HL-60/S4 treated with phorbol 12-myristate 13-acetate at 8.2 ng/mL for 4 days and 3 days (cell line): ENCODE data around the gene FDPS.
"Not testable (repeated sequence)": the region's sequence is repeated elsewhere in the genome, so short reads cannot be mapped to it uniquely, and the experiment has no call there.

Source experiments
- in situ Hi-C: fragments of 300-500 bp; cut with MboI; formaldehyde crosslinking; loops from 2 replicates; pipeline ENCODE4 v1.15.0; 2022; ENCODE audit warnings: low sequenced_read_pairs

FDPS gene

DNA sequence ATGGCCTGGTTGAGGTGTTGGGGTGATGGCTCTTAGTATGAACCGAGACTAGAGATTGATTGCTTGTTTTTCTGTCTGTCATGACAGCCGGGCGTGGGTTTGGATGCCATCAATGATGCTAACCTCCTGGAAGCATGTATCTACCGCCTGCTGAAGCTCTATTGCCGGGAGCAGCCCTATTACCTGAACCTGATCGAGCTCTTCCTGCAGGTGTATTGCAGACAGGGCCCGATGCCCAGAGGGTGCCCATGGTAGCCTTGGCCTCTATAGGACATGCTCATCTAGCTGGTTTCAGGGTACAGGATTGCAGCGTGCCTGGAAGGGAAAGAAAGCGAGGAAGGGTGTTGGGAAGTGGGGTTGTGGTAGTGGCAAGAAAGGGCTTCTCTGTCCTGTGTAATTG, 9.4 kb downstream of the FDPS start:
- in situ Hi-C loops, result no loop called here

DNA sequence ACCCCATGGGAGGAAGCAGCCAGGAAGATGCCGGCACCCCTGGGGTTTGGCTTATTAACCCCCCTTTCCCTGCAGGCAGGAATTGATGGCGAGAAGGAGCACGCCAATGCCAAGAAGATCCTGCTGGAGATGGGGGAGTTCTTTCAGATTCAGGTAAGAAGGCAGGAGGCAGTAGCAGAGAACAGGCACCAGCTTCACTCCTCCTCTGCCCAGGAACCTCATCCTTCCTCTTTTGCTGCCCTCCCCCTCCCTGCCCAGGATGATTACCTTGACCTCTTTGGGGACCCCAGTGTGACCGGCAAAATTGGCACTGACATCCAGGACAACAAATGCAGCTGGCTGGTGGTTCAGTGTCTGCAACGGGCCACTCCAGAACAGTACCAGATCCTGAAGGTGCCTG, 10.9 kb downstream of the FDPS start:
- in situ Hi-C loops, result no loop called here

DNA sequence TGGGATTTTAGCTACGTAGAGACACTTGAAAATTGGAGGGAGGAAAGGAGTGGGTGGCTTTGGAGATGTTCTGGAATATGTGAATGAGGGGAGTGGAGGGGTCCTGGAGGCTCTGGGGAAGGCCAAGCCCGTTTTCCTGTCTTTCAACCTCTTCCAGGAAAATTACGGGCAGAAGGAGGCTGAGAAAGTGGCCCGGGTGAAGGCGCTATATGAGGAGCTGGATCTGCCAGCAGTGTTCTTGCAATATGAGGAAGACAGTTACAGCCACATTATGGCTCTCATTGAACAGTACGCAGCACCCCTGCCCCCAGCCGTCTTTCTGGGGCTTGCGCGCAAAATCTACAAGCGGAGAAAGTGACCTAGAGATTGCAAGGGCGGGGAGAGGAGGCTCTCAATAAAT, 11.6 kb downstream of the FDPS start:
- in situ Hi-C loops, result no loop called here

DNA sequence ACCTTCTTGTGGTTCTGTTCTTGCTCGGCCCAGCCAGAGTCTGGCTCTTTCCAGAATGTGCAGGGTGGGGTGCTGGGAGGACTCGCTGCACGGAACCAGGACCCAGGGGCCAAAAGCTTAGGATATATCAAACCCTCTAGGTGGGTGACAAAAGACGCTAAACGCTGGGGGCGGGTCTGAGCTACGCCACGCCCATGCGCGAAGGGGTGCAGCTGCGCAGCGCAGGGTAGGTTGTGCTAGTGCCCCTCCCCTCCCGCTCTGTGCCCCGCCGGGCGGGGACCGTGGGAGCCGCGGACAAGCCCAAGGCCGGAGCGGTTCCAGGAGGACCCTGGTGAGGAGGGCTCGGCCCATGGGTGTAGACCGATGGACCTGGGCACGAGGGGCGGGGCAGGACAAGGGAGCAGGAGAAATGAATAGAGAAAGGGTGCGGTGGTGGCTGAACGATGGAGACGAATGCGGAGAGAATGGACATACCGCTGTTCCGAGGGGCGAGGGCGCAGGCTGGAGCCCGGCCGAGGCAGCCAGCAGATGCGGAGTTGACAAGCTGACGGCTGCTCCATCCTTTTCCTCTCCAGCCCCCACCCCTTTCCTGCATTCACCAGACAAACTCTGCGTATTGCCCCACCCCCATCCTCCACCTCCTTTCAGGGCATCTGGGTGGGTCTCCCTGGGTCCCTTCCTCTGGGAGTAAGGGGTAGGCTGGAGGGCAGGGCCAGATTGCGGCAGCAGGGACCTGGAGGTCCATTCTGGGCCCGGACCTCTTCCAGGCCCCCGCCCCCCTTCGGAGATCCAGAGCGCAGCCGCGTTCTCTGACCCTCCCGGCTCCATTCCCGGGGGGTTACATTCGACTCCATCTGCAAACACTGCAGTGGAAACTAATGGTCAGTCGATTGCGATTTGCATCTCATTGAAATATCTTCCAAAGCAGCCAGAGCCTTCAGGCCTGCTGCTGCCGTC, 12.3 kb downstream of the FDPS start, which contains the start of gene RUSC1:
Gene RUSC1 (plus strand): TSS at position 234 of the 957 bp plus-strand sequence. CDS start 880 bp downstream, outside the sequence.
- in situ Hi-C loops, result no loop called here

DNA sequence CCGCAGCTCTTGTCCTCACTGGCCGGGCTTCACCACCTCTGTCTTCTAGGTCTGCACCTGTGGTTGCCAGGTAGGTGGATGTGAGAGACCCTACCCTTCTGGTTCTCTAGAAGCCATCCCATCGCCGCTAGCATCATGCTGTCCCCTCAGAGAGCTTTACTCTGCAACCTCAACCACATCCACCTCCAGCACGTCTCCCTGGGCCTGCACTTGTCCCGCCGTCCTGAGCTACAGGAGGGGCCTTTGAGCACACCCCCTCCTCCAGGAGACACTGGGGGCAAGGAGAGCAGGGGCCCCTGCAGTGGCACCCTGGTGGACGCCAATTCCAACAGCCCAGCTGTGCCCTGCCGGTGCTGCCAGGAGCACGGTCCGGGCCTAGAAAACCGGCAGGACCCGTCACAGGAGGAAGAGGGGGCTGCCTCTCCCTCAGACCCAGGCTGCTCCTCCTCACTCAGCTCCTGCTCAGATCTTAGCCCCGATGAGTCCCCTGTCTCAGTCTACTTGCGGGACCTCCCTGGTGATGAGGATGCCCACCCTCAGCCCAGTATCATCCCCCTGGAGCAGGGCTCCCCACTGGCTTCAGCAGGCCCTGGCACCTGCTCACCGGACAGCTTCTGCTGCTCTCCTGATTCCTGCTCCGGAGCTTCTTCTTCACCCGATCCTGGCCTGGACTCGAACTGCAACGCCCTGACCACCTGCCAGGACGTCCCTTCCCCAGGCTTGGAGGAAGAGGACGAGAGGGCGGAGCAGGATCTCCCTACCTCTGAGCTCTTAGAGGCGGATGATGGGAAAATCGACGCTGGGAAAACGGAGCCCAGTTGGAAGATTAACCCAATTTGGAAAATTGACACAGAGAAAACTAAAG, 13.2 kb downstream of the FDPS start:
- in situ Hi-C loops, result no loop called here

DNA sequence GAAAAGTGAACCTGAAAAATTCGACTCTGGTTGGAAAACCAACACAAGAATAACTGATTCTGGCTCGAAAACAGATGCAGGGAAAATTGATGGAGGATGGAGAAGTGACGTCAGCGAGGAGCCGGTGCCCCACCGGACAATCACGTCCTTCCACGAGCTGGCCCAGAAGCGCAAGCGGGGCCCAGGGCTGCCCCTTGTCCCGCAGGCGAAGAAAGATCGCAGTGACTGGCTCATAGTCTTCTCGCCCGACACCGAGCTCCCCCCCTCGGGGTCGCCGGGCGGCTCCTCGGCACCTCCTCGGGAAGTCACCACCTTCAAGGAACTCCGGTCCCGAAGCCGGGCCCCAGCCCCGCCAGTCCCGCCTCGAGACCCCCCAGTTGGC, 13.9 kb downstream of the FDPS start:
- in situ Hi-C loops, result no loop called here

DNA sequence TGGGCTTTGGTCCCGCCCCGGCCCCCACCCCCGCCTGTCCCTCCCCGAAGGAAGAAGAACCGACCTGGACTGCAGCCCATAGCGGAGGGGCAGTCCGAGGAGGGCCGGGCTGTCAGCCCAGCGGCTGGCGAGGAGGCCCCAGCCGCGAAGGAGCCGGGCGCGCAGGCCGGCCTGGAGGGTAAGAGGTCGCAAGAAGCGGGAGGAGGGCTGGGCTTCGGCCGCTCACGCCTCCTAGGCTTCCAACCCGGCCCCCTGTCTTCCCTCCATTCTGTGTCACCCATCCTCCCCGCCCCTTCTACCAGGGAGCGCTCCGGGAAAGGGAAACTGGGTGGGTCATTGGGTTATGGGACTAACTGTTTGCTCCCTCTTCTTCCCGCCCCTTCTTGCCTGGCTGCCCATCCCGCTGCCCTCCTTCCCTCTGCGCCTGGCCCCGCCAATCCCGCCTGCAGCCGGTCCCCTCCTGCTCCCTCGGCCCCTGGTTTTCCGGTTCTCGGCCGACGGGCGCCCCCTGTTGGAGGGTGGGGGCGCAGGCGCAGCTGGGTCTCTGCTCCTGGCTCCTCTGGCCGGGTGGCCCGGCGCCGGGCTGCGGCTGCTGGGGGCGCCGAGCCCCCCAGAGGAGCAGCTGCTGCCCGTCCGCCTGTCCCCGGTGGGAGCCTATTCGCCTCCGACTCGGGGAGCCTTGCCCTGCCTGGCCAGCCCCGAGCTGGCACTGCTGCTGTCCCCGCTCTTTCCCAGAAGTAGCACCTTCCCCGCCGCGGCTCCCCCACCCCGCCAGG, 14.5 kb downstream of the FDPS start:
- in situ Hi-C loops, result no loop called here

DNA sequence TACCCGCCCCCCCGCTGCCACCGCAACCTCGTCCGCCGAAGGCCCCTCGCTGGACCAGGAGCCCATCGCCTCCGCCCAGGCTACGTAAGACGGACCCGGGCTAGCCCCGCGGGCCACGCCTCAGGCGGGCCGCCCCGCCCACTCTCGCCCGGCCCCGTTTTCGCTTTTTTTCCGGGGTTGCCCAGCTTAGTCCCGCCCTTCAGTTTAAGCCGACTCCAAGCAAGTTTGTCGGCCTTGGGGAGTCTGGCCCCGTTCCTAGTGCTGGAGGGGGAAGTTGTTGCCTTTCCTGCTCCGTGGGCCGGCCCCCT, 15.0 kb downstream of the FDPS start:
- in situ Hi-C loops, result no loop called here

DNA sequence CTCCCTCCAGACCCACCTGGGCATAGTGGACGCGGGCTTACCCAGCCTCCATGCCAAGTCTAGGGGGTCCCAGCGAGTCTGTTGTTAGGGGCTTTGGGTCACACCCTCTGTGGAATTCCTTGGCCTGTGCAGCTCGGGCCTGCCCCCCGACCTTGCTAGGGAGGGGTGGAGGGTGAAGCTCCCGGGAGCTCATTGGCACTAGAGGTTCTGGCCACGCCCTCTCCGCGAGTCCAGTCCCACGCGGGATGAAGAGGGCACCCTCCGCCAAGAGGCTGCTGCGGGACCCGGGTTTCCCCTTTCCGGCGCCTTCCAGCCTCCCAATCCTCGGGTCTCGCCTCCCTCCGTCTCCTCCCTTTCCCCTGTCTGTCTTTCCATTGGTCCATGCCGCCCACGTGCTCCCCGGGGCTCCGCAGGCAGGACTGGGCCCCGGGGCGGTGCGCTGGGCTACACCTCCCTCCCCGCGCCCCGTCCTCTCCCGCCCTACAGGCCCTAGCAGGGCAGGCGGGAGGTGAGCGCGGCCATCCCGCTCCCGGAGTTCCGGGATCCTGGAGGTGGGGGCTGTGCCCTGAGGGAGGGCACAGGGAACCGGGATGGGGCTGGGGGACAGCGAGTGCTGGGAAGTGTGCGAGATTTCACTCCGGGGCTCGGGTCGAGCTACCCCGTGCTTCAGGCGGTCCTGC, 15.5 kb downstream of the FDPS start:
- in situ Hi-C loops, result no loop called here

DNA sequence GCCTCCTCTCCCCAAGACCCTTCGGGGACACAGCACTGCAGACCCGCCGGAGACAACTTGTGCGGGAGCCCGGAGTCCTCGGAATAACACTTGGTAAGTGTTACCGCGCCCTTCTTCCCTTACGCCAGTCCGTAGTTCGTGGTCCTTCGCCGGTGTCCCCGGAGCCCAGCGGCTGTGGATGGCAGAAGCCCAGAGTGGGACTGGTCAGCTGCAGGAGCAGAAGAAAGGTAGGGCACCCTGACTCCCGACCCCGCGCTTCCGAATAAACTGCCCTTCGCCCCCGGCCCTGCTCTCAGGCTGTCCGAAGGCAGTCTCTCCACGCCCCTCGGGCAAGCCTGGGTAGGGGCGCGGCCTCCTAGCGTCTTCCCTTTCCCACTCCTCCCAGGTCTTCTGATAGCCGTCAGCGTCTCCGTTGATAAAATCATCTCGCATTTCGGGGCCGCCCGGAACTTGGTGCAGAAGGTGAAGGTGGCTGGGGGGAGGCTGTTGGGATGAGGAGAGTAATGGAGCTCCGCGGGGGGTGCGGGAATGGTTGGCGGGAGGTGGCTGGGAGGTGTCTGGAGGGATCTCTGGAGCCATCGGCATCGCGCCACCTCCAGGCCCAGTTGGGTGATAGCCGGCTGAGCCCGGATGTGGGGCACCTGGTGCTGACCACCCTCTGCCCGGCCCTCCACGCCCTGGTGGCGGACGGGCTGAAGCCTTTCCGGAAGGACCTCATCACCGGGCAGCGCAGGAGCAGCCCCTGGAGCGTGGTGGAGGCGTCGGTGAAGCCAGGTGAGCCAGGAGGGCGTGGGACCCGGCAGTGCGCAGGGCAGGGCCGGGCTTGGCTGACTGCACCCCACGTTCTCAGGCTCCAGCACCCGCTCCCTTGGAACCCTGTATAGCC, 16.3 kb downstream of the FDPS start:
- in situ Hi-C loops, result no loop called here

DNA sequence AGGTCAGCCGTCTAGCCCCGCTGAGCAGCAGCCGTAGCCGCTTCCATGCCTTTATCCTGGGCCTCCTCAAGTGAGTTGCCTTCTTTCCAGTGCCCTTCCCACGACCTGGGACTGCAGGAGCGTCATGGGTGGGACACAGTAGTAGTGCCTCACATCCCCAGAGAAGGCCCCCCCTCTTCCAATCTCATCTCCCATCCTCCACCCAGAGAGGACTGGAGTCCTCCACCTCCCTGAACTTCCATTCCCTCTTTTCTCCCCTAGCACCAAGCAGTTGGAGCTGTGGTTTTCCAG, 16.9 kb downstream of the FDPS start:
- in situ Hi-C loops, result no loop called here

DNA sequence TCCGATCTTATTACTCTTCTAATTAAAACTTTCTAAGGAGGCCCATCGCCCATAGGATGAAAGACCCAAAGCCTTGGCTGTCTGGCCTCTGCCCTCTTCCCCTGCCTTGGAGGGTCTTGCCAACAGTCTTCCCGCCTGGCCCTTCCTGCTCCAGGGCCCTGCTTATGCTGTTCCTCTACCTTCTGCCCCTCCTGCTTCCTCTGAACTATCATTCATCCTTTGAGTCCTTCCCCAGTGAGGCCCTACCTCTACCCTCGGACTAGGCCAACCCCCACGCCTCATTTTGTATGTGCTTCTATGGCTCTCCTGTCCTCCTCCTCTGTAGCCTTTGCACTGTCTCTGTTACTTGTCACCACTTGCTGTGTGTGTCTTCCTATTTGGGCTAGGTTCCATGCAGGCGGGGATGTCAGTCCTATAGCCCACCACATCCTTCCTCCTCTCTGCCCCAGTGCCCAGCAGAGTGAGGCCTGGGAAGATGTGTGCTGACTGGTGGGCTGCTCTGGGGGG, 17.4 kb downstream of the FDPS start:
- in situ Hi-C loops, result no loop called here

DNA sequence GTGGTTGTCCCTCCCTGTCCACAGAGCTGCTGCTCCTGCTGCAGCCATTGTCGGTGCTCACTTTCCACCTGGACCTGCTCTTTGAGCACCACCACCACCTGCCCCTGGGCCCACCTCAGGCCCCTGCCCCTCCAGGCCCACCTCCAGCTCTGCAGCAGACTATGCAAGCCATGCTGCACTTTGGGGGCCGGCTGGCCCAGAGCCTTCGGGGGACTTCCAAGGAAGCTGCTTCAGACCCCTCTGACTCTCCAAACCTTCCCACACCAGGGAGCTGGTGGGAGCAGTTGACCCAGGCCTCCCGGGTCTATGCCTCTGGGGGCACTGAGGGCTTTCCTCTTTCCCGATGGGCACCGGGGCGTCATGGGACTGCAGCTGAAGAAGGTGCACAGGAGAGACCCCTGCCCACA, 18.0 kb downstream of the FDPS start:
- in situ Hi-C loops, result no loop called here

DNA sequence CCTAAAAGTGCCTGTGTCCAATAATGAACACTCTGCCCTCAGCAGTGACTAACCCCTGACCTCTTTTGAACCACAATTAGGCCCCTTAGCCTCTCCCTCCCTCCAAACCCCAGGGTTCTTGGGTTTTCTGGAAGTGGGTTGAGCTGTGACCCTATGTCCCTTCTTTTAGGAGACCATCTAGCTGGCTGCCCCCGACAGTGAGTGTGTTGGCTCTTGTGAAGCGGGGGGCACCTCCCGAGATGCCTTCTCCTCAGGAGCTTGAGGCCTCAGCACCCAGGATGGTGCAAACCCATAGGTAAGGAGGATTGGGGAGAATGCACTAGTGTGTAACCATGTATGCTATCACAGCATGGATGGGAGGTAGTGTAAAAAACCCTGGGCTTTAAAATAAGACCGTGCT, 19.3 kb downstream of the FDPS start:
- in situ Hi-C loops, result no loop called here

DNA sequence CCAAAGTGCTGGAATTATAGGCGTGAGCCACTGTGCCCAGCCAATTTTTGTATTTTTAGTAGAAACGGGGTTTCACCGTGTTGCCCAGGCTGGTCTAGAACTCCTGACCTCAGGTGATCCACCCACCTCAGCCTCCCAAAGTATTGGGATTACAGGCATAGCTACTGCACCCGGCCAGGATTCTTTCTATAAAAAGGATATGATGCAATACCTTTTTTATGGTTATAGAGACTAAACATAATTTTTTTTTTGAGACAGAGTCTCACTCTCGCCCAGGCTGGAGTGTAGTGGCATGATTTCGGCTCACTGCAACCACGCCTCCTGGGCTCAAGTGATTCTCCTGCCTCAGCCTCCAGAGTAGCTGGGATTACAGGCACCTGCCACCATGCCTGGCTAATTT, 20.2 kb downstream of the FDPS start:
- in situ Hi-C loops, result not testable (repeated sequence)

DNA sequence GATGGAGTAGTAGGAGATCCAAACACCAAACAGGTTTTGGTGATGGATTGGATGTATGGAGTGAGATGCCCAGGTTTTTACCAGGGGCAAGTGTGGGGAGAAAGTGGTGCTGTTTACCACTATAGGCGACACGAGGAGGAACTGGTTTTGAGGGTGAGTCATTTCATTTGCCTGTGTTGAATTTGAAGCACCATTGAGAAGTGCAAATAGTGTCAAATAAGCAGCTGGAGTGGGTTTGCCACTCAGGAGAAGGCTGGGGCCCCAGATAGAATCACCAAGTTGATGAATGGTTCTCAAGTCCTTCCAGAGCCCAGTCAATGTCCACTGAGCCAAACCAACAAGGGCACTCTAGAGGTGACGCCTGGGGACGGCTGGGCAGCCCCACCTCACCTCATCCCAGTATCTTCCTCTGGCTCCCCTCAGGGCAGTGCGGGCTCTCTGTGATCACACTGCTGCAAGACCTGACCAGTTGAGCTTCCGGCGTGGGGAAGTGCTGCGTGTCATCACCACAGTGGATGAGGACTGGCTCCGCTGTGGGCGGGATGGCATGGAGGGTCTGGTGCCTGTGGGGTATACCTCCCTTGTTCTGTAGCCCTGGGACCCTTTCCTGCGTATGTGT, 21.4 kb downstream of the FDPS start:
- in situ Hi-C loops, result no loop called here

DNA sequence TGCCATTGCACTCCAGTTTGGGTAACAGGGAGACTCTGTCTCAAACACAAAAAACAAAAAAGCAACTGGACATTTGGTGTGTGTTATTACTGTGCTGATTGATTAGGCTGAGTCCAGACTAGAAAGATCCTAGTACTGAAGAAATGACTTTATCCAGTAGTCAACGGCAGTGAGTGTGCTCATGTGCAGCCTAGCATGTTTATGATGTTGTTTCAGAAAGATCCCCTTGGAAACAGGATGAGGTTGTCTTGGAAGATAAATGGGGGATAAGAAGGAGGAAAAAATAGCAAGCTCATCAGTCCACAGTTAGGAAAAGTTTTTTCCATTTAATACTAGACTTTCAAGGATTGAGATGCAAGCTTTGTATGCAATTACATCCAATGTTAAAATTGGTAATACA, 26.3 kb downstream of the FDPS start:
- in situ Hi-C loops, result no loop called here

DNA sequence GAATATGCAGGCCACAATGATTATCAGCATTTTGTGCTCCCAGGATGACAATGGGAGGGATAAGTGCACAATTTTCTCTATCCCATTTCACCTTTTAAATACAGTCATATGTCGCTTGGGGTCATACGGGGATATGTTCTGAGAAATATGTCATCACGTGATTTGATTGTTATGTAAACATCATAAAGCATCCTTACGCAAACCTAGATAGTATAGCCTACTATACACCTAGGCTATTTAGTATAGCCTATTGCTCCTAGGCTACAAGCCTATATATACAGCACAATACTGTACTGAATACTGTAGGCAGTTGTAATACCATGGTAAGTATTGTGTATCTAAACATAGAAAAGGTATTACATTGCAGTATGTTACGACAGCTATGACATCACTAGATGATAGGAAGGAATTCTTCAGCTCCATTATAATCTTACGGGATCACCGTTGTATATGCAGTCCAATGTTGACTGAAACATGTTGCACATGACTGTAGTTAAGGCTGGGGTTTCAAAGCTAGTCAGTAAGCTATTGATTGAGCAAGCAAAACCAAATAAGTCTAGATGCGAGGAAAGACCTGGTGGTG, 30.9 kb downstream of the FDPS start:
- in situ Hi-C loops, result no loop called here

DNA sequence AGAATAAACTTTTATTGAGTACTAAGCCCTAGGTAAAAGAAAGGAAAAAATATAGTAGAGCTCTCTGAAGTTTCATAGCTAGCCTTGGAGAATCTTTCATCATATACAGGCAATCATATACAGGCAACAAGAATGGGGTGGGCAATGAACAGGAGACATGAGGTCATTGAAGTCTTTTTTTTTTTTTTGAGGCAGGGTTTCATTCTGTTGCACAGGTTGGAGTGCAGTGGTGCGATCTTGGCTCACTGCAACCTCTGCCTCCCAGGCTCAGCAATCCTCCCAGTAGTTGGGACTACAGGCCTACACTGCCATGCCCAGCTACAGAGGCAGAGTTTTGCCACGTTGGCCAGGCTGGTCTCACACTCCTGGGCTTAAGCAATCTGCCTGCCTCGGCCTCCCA, 34.2 kb downstream of the FDPS start:
- in situ Hi-C loops, result no loop called here
